Activated CD8-positive, alpha-beta T cell treated with anti-CD3 and anti-CD28 coated beads for 36 hours (primary cell): ENCODE data around the gene GRIP1. TPM values are rescaled to one million over a fixed set of nuclear protein-coding genes. Genes with fewer than 3 reads are reported as not detected.
A peak's percentile ranks its signal among the peaks of the same experiment; 100 is the strongest.

Source experiments
- ATAC-seq: fragments of 200-7000 bp; cut with Tn5 transposase; one replicate; pipeline ENCODE4 v1.10.0; 2021; ENCODE audit warnings: mild to moderate bottlenecking, moderate library complexity
- CTCF ChIA-PET: fragments of 350-600 bp; sonication (Branson Sonifier 250); formaldehyde crosslinking; loops from one replicate; lab custom pipeline; 2021; ENCODE audit warnings: antibody characterized with exemption; lab: Charles Lee
- POLR2A ChIA-PET: fragments of 350-600 bp; sonication (Branson Sonifier 250); formaldehyde crosslinking; loops from one replicate; lab custom pipeline; 2021; ENCODE audit warnings: antibody characterized with exemption; lab: Charles Lee
- DNase-seq: peaks from one replicate; pipeline ENCODE4 v3.0.0-alpha.2; 2020
- H3K27ac Mint-ChIP-seq: one replicate; pipeline ENCODE4 v1.8.0; 2021; ENCODE audit warnings: mild to moderate bottlenecking, mixed read lengths
- H3K27me3 Mint-ChIP-seq: one replicate; pipeline ENCODE4 v1.8.0; 2021; ENCODE audit warnings: mixed read lengths
- H3K36me3 Mint-ChIP-seq: one replicate; pipeline ENCODE4 v1.8.0; 2021; ENCODE audit warnings: low read depth, mixed read lengths
- H3K4me1 Mint-ChIP-seq: one replicate; pipeline ENCODE4 v1.8.0; 2021; ENCODE audit warnings: low read depth, mixed read lengths
- H3K4me3 Mint-ChIP-seq: one replicate; pipeline ENCODE4 v1.8.0; 2021; ENCODE audit warnings: mild to moderate bottlenecking, moderate library complexity, mixed read lengths
- H3K9me3 Mint-ChIP-seq: one replicate; pipeline ENCODE4 v1.8.0; 2021; ENCODE audit warnings: mixed read lengths
- CTCF ChIP-seq: fragments of 200-600 bp; IDR thresholded peaks from one replicate; pipeline ENCODE4 v1.8.0; 2022; ENCODE audit warnings: antibody characterized with exemption, mild to moderate bottlenecking
- intact Hi-C: fragments of 100-400 bp; cut with micrococcal nuclease; formaldehyde crosslinking; loops from one replicate; pipeline ENCODE4 v1.10.0; 2022
- total RNA-seq, 2 experiments: library from RNA; stranded (reverse); gene quantifications; one replicate each; pipeline ENCODE4 v1.2.3, GENCODE V29; 2021

Gene GRIP1
- total RNA-seq, 2 experiments from 2014 or later: 0.51 to 0.61 TPM

- Mint-ChIP-seq H3K36me3 (no peaks in the 10 kb centered on the region), H3K27me3 (peaks cover 4% of the 10 kb centered on the region), H3K27ac (no peak overlapping the region), H3K4me3 (no peak overlapping the region), H3K9me3 (no peaks in the 10 kb centered on the region), H3K4me1 (no peaks in the 10 kb centered on the region)
- intact Hi-C loops: no loop called here
- ATAC-seq (no peak), DNase-seq (peak; percentile 44)
- peak; percentile 54 for TF ChIP-seq CTCF
- CTCF ChIA-PET: interaction anchor here (0.7 to 4.4 kb wide), 6 partner anchors 10 to 275 kb away, joined by 3 to 26 read pairs (median 3); partner anchors contain the start of gene GRIP1
- POLR2A ChIA-PET: no interaction called here
These were observed 10.1 kb upstream of the GRIP1 start for GRCh38 chr12:66688846-66689439.

GRCh38 chr12:66684222-66684621 lies 5.3 kb upstream of the GRIP1 start:
- no peaks in the 10 kb centered on the region for H3K9me3 Mint-ChIP-seq
- no peak overlapping the region for H3K27ac Mint-ChIP-seq
- no peaks in the 10 kb centered on the region for H3K36me3 Mint-ChIP-seq
- no peak for ATAC-seq
- H3K4me3 Mint-ChIP-seq: no peak overlapping the region
- intact Hi-C loops: no loop called here
- CTCF ChIA-PET: interaction anchor here (1.6 to 6.2 kb wide), 3 partner anchors 9 to 177 kb away, joined by 4 to 42 read pairs (median 8); no protein-coding TSS in a partner anchor
- H3K4me1 Mint-ChIP-seq: no peaks in the 10 kb centered on the region
- POLR2A ChIA-PET: no interaction called here
- peaks cover 12% of the 10 kb centered on the region for H3K27me3 Mint-ChIP-seq
- no peak for TF ChIP-seq CTCF
- no peak for DNase-seq

DNA sequence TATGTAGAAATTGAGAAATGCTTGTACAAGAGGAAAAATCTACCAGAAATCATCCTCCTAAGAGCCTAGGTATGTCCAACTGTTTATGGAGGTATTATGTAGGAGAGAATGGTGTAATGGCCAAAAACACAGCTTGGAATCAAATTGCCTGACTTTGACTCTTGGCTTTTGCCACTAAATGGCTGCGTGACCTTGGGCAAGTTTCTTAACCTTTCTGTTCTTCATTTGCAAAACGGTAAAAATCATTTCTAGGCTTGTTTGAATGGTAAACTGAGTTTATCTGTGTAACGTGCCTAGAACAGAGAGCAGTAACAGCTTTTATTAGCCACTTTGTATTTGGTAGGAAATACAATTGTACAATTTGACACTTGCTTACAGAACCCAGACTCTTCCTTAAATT lies 4.9 kb upstream of the GRIP1 start:
- H3K36me3 Mint-ChIP-seq: no peaks in the 10 kb centered on the region
- ChIA-PET CTCF (interaction anchor here (1.0 to 6.2 kb wide), 3 partner anchors 10 to 25 kb away, joined by 3 to 42 read pairs (median 8); no protein-coding TSS in a partner anchor), POLR2A (no interaction called here)
- H3K4me1 Mint-ChIP-seq: no peaks in the 10 kb centered on the region
- no peaks in the 10 kb centered on the region for H3K9me3 Mint-ChIP-seq
- H3K4me3 Mint-ChIP-seq: no peak overlapping the region
- H3K27ac Mint-ChIP-seq: no peak overlapping the region
- intact Hi-C loops: no loop called here
- H3K27me3 Mint-ChIP-seq: peaks cover 12% of the 10 kb centered on the region
- DNase-seq (no peak), ATAC-seq (no peak)
- TF ChIP-seq CTCF: no peak

DNA sequence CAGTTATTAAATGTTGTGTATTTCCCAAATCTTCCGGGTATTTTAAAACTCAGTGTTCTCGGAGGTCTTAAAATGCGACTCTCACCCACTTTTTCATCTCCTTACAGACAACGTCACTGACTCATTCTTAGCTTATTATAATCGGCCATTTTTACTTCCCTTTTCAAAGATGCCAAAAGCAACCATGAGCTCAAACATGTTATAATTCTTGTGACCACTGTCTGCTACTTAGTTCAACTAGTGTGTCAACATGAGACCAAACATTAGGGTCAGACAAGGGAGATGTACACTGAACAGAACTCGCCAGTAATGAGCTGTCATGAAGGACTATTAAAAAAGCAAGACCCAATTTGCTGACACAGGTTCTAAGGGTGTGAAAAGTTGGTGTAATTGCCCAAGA lies 4.2 kb upstream of the GRIP1 start:
- ChIA-PET CTCF (interaction anchor here (1.0 to 6.2 kb wide), 3 partner anchors 11 to 26 kb away, joined by 3 to 42 read pairs (median 8); no protein-coding TSS in a partner anchor), POLR2A (no interaction called here)
- TF ChIP-seq CTCF: no peak
- ATAC-seq (no peak), DNase-seq (no peak)
- Mint-ChIP-seq H3K27me3 (peaks cover 14% of the 10 kb centered on the region), H3K9me3 (no peaks in the 10 kb centered on the region), H3K36me3 (no peaks in the 10 kb centered on the region), H3K4me1 (no peaks in the 10 kb centered on the region), H3K4me3 (no peak overlapping the region), H3K27ac (no peak overlapping the region)
- intact Hi-C loops: no loop called here

DNA sequence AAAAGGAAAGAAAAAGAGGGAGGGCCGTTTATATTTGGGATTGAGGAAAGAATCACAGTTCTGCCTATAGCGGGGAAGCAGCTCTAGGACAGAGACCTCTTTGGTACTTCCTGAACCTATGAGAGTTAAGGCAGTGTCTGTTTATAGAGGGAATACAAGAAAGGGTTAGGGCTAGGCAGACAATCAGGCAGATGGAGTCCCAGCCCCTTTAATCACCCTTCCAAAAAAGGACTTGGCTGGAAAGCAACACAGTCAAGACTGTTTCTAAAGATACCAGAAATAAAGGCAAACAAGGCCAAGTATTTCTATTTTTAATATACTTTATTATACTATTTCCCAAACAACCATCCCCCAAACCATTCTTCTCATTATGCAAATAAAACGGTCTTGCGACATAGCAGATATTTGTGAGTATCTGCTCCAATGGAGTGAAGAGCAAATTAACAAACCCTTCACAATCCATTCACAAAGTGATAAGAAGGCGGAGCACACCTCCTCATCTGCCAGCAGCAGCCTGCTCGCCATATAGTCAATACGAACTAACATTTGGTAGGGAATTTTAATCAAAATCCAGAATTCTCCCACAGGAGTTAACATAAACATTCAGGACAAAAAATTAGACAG lies 697 bp upstream of the GRIP1 start:
- H3K36me3 Mint-ChIP-seq: no peaks in the 10 kb centered on the region
- ATAC-seq: no peak
- no peak overlapping the region for H3K4me3 Mint-ChIP-seq
- POLR2A ChIA-PET: no interaction called here
- no peaks in the 10 kb centered on the region for H3K9me3 Mint-ChIP-seq
- intact Hi-C loops: no loop called here
- CTCF ChIA-PET: interaction anchor here (1.1 to 6.2 kb wide), 4 partner anchors 10 to 15 kb away, joined by 3 to 42 read pairs (median 5); no protein-coding TSS in a partner anchor
- no peak for DNase-seq
- H3K27me3 Mint-ChIP-seq: peaks cover 10% of the 10 kb centered on the region
- no peak overlapping the region for H3K27ac Mint-ChIP-seq
- no peaks in the 10 kb centered on the region for H3K4me1 Mint-ChIP-seq
- no peak for TF ChIP-seq CTCF
